ENCODE results near the gene UNKL.
A peak's percentile ranks its signal among the peaks of the same experiment; 100 is the strongest.

UNKL gene

DNA sequence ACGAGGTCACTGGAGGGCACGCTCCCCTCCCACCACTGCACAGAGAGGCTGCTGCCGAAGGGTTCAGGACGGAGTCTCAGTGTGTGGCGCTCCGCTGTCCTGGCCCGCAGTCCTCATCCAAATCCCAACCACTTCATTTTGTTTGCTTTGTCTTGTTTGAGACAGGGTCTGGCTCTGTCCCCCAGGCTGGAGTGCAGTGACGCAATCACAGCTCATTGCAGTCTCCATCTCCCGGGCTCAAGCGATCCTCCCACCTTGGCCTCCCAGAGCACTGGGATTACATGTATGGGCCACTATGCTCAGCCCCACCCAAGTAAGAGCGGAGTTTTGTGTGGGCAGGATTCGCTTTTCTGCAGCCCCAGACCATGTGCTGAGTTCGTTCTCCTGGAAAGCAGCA lies 12.7 kb downstream of the UNKL start:
- DNase-seq (ENCODE audit: low read depth in 2 of 2): no peak

- DNase-seq (ENCODE audit: low read depth in 2 of 2): no peak
Observed at GRCh38 chr16:1401061-1401757, 13.3 kb downstream of the UNKL start.

DNA sequence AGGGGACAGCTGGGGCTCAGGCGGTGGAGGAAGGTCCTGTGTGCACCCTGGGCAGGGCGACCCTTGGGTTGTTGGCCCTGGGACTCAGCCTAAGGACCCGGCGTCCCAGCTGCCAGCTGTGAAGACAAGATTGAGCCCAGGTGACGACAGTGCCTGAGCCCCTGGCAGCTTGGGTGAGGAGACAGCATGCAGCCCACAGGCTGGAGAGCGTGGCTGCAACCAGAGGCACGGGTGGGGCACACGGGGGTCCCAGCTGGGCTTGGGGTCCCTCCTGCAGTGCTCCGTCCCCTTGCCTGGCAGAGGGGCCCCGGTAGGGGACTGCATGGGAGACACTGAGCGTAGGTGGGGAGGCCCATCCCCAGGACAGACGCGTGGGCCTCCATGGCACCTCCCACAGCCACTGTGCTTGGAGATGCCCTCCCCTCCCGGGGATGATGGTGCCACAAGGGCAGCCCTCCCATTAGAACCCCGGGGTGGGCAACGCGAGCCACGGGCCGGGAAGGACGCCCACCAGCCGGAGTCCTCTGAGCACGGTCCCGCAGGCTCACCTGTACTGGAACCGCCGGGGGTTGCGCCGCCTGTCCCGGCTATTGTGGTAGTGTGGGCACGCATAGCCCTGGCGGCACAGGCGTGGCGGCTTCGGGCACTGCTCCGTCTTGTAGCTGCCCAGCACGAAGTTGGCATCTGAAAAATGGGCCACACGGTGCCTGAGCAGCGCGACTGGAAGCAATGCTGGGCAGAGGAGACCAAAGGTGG lies 15.5 kb downstream of the UNKL start:
- DNase-seq (ENCODE audit: low read depth in 2 of 2): no peak

DNA sequence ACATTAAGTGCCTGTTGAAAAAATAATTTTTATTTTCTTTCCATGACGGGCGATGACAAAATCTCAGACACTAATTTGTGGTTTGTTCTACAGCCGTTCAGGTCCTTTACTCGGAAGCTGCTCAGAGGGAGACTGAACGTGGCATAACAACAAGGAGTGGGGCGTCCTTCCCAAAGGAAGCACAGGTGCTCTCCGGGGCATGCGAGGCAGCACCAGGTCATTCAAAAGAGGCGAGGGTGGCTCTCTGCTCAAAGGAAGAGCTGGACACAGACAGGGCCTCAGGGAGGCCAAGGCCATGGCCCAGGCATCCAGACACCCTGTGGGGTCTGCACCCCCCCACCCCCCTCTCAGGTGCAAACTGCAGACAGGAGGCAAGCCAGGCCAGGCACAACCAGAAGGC lies 16.2 kb downstream of the UNKL start:
- DNase-seq (ENCODE audit: low read depth in 2 of 2): no peak

GRCh38 chr16:1397779-1398178 lies 16.7 kb downstream of the UNKL start:
- no peak for DNase-seq (ENCODE audit: low read depth in 2 of 2)

DNA sequence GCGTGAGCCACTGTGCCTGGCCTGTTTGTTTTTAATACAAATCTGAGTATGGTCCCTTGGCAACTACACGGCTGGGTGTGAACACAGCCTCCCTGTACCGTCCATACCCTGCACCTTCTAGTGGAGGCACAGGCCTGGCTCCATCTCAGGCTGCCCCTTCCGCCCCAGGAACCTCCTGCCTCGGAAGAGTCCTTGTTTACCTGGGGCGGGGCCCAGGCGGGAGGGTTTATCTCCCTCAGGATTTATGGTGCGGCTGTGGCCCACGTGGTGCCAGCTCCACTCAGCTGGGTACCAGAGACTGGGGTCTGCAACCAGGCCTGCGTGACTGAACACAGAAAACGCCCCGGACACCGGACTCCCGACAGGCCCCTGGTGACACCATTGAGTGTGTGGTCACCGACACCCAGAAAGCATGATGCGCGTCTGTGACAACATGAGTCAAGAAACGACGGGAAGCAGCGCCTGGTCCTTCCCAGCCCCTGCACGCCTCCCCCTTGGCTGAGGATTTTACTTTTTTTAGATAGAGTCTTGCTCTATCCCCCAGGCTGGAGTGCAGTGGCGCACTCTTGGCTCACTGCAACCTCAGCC lies 19.0 kb downstream of the UNKL start:
- no peak for DNase-seq (ENCODE audit: low read depth in 2 of 2)

DNA sequence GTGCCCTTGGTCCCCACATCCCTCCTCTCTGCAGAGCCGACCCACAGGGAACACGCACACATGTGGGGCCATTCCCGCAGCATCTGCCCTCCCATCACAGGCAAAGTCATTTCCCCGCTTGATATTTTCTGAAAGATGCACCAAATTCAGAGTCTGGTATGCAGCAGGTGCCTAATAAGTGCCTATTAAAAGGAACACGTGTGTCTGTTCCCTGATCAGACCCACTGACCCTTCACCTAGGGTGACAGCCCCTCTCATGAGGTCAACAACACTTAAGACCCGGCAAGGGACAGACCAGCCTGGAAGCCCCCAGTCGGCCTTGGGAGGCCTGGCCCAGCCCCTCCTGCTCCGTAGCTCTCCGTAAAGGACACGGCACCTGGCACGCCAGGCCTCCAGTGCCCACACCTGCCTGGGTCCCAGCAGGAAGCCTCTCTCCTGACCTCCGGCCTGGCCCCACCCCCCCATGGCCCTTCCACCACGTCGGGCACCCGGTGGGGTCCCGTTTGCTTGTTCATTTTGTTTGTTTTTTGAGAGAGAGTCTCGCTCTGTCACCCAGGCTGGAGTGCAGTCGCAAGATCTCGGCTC lies 20.0 kb downstream of the UNKL start:
- no peak for DNase-seq (ENCODE audit: low read depth in 2 of 2)

GRCh38 chr16:1393613-1394176 lies 20.8 kb downstream of the UNKL start:
- no peak for DNase-seq (ENCODE audit: low read depth in 2 of 2)

- DNase-seq (ENCODE audit: low read depth in 2 of 2): no peak
Observed at GRCh38 chr16:1392826-1393225, 21.7 kb downstream of the UNKL start.

DNA sequence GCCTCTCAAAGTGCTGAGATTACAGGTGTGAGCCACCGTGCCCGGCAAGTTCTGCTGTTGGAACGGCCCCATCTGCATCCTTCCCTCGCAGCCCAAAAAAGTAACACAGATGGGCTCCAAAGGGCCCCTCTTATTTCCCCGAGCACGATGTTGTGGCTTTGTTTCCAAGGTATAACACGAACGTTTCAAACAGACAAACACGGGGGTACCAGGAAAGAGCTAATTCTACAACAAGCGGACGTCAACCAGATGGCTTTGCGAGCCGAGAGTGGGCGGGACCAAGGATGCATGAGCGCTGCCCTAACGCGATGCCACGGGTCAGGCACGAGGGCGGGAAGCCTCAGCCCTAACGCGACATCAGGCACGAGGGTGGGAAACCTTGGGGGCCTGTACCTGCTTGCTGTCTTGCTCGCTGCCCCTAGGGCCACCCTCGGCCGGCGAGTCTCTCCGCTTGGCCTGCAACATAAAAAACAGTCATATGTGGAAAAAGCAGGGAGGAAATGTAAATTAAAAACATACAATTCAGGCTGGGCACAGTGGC lies 24.2 kb downstream of the UNKL start:
- DNase-seq (ENCODE audit: low read depth in 2 of 2): no peak

GRCh38 chr16:1389762-1390161 lies 24.7 kb downstream of the UNKL start:
- no peak for DNase-seq (ENCODE audit: low read depth in 2 of 2)

DNA sequence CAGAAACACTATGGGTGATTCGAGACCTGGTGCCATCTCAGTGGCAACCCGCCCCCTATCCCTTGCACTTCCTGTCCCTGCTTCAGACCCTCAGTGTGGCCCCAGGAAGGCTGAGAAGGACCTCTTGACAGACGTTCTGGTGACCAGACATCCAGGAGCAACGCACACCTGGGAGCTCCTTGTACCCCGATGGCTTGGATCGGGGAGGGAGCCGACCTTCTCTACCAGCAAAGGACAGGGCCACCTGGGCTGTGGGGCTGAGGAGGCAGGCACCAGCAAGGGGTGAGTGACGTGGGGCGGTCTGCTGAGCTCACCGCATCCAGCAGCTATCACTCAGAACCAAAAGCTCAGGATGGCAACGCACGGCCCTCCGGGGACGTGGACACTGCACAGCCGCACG lies 27.2 kb downstream of the UNKL start:
- DNase-seq (ENCODE audit: low read depth in 2 of 2): no peak

GRCh38 chr16:1385232-1385631 lies 29.3 kb downstream of the UNKL start:
- no peak for DNase-seq (ENCODE audit: low read depth in 2 of 2)

- no peak for DNase-seq (ENCODE audit: low read depth in 2 of 2)
Observed at GRCh38 chr16:1383556-1383955, 30.9 kb downstream of the UNKL start.

GRCh38 chr16:1381612-1382406 lies 32.7 kb downstream of the UNKL start:
- DNase-seq (ENCODE audit: low read depth in 2 of 2): no peak

DNA sequence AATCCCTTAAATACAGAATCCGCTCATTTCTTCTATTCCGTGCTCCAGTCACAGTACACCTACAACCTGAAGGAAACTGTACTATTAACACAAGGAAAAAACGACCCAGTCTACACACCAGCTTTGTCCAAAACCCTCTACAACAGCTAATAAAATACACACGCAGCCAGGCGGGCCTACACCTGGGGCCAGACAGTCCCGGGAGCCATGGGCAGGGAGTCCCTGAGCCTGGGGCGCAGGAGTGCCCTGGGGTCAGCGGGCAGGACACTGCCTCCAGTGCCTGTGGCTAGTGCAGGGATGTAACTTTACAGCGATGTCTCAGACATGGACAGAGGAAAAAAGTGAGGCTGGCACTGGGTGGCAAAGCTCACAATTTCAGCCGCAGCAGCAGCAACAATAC lies 34.3 kb downstream of the UNKL start:
- DNase-seq (ENCODE audit: low read depth in 2 of 2): no peak

GRCh38 chr16:1379304-1380076 lies 35.0 kb downstream of the UNKL start:
- peak; percentile 64 to 79 for DNase-seq (ENCODE audit: low read depth in 2 of 2)

GRCh38 chr16:1378804-1379303 lies 35.6 kb downstream of the UNKL start:
- peak; percentile 64 to 66 for DNase-seq (ENCODE audit: low read depth in 2 of 2)

GRCh38 chr16:1378087-1378803 lies 36.3 kb downstream of the UNKL start:
- no peak for DNase-seq (ENCODE audit: low read depth in 2 of 2)
